ENCODE data around the gene EIF4G1.

DNA sequence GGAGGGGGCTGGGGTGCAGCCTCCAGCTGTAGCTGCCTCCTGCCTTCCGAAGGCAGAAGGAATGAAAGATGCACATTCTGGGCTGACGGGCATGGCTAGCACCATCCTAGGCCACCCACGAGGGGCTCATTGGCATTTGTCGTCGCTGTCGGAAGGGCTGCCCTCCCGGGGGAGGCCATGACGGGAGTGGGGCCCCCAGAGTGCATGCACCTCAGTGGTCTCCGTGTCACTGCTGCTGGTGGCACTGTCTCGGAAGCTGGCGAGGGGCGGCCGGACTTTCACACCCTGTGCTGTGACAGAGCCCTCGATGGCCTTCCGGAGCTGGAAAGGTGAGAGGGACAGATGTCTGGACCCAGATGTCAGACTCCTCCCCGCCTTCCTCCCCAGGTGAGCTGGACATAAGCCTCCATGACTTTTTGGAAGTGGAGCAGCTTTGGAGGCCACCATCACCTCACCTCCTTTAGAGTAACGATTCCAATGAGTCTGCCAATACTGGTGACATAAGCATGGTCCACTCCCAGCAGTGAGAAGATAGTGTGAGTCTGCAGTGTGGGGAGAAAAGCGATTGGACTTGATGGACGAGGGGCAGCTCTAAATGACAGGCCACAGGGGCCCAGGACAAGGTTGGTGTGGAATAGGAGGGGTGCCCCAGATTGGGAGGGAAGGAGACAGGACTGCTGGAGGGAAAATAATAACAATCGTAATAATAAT lies 32.2 kb downstream of the EIF4G1 start:
- TF ChIP-seq EP300 (IDR thresholded peaks at IDR 0.05) (no peak), POLR2A (IDR thresholded peaks at IDR 0.05) (no peak)
